CD4-positive, alpha-beta T cell (primary cell): ENCODE results near the gene RERE. TPM values are rescaled to one million over a fixed set of nuclear protein-coding genes. Genes with fewer than 3 reads are reported as not detected.
A peak's percentile ranks its signal among the peaks of the same experiment; 100 is the strongest.

ENCODE experiments used
- ATAC-seq: fragments of 200-7000 bp; cut with Tn5 transposase; one replicate; pipeline ENCODE4 v1.10.0; 2022; ENCODE audit warnings: mild to moderate bottlenecking; ENCODE audit not compliant: poor library complexity
- CTCF ChIA-PET: fragments of 350-600 bp; sonication (Branson Sonifier 250); formaldehyde crosslinking; loops from one replicate; lab custom pipeline; 2021; ENCODE audit warnings: antibody characterized with exemption, inconsistent platforms; lab: Charles Lee
- POLR2A ChIA-PET: fragments of 350-600 bp; sonication (Branson Sonifier 250); formaldehyde crosslinking; loops from one replicate; lab custom pipeline; 2021; ENCODE audit warnings: antibody characterized with exemption, inconsistent platforms; lab: Charles Lee
- DNase-seq, 14 experiments: peaks; one replicate each; pipeline ENCODE4 v3.0.0-alpha.2; 2013 to 2020; ENCODE audit warnings: mixed read lengths in 2 of 14
- H3K27ac ChIP-seq, 2 donors: one replicate each; pipeline versions ENCODE4 v1.5.1 to v1.7.0; 2013; ENCODE audit warnings: low read length in 2 of 2, low read depth in 1 of 2, mild to moderate bottlenecking in 1 of 2
- H3K27me3 ChIP-seq, 2 experiments: 1 replicate in 1 of 2; 2 replicates in 1 of 2; pipeline versions ENCODE4 v1.6.1 to v1.7.0; 2013; ENCODE audit warnings: low read length in 2 of 2, control low read depth in 1 of 2, mild to moderate bottlenecking in 1 of 2, moderate library complexity in 1 of 2; ENCODE audit not compliant: insufficient read depth in 2 of 2, control insufficient read depth in 1 of 2
- H3K36me3 ChIP-seq: one replicate; pipeline ENCODE4 v1.6.1; 2013; ENCODE audit warnings: low read length, control low read depth; ENCODE audit not compliant: insufficient read depth
- H3K4me1 ChIP-seq: one replicate; pipeline ENCODE4 v1.6.1; 2013; ENCODE audit warnings: low read length, control low read depth; ENCODE audit not compliant: insufficient read depth
- H3K4me3 ChIP-seq: one replicate; pipeline ENCODE4 v1.5.1; 2013; ENCODE audit warnings: mild to moderate bottlenecking, low read length, moderate library complexity
- H3K9me3 ChIP-seq, 2 experiments: 1 replicate in 1 of 2; 2 replicates in 1 of 2; pipeline versions ENCODE4 v1.6.1 to v1.7.0; 2013; ENCODE audit warnings: low read length in 2 of 2, mild to moderate bottlenecking in 2 of 2, control low read depth in 1 of 2, moderate library complexity in 1 of 2; ENCODE audit not compliant: control insufficient read depth in 1 of 2, insufficient read depth in 1 of 2
- H3K27ac Mint-ChIP-seq: one replicate; pipeline ENCODE4 v1.8.0; 2020; ENCODE audit warnings: mixed read lengths
- H3K27me3 Mint-ChIP-seq: one replicate; pipeline ENCODE4 v1.8.0; 2021; ENCODE audit warnings: mixed read lengths
- H3K36me3 Mint-ChIP-seq: one replicate; pipeline ENCODE4 v1.8.0; 2021; ENCODE audit warnings: low read depth, mixed read lengths
- H3K4me1 Mint-ChIP-seq: one replicate; pipeline ENCODE4 v1.8.0; 2021; ENCODE audit warnings: low read depth, mixed read lengths
- H3K4me3 Mint-ChIP-seq: one replicate; pipeline ENCODE4 v1.8.0; 2020; ENCODE audit warnings: mild to moderate bottlenecking, mixed read lengths
- H3K9me3 Mint-ChIP-seq: one replicate; pipeline ENCODE4 v1.8.0; 2020; ENCODE audit warnings: mixed read lengths
- intact Hi-C, 2 experiments: fragments of 100-400 bp; cut with DNase I in 1 of 2; cut with micrococcal nuclease in 1 of 2; formaldehyde crosslinking; loops; one replicate each; pipeline versions ENCODE4 v1.15.1 to v1.9.0; 2023 to 2025; cut with DNase I, micrococcal nuclease
- total RNA-seq, 174 experiments: library from RNA in 2 of 174; stranded (reverse) in 2 of 174; gene quantifications; one replicate each; pipeline ENCODE4 v1.2.3 and lab custom pipeline; 2021 to 2026
- TF ChIP-seq, protein P1 (sequence below): fragments of 200-600 bp; IDR thresholded peaks from one replicate; pipeline ENCODE4 v1.8.0; 2022; ENCODE audit warnings: antibody characterized with exemption, mild to moderate bottlenecking

The RERE gene
- total RNA-seq, 2 experiments from 2014 or later: 78.4 to 84.0 TPM

DNA sequence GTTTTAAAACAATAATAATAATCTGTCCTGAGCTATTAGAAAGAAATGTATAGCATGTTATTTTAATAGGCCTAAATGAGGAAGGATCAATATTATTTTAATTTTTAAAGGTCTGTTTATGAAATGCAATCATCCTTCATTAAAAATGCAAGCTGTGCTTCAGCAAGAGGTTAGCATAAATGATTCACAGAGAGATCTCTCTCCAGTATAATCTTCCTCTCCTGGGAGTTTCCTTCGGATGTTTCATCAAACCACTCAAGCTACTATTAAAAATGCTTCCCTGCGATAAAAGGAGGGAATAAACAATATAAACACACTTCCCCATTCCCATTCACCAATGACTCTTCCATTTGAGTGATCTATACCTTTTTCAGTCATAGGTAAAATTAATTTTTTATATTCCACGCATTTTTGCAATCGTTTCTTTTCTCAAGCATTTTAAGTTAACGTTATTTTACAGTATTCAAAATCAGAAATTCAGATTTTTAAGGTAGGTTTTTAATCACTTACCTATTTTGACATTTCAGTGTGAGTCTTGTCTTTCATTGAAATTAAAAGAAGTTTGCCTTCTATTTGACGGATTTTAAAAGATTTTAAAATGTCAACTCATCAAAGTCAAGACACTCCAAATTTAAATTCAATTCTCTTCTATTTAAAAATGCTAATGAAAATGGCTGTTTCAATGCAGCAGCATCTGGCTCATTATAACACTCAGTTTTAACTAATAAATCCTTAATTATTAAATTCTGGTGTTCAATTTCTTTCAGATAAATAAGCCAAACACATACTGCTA, 64.3 kb downstream of the RERE start:
- CTCF ChIA-PET: interaction anchor here (0.7 to 1.1 kb wide), 2 partner anchors 15 to 30 kb away, joined by 3 read pairs; no protein-coding TSS in a partner anchor
- H3K9me3 ChIP-seq: no peaks in the 10 kb centered on the region
- Mint-ChIP-seq H3K4me1 (peaks cover 22% of the 10 kb centered on the region), H3K9me3 (no peaks in the 10 kb centered on the region), H3K4me3 (no peak overlapping the region), H3K27me3 (no peaks in the 10 kb centered on the region), H3K27ac (no peak overlapping the region), H3K36me3 (peaks cover 6% of the 10 kb centered on the region)
- intact Hi-C loops: no loop called here
- H3K4me1 ChIP-seq: no peaks in the 10 kb centered on the region
- TF ChIP-seq, protein P1, sequence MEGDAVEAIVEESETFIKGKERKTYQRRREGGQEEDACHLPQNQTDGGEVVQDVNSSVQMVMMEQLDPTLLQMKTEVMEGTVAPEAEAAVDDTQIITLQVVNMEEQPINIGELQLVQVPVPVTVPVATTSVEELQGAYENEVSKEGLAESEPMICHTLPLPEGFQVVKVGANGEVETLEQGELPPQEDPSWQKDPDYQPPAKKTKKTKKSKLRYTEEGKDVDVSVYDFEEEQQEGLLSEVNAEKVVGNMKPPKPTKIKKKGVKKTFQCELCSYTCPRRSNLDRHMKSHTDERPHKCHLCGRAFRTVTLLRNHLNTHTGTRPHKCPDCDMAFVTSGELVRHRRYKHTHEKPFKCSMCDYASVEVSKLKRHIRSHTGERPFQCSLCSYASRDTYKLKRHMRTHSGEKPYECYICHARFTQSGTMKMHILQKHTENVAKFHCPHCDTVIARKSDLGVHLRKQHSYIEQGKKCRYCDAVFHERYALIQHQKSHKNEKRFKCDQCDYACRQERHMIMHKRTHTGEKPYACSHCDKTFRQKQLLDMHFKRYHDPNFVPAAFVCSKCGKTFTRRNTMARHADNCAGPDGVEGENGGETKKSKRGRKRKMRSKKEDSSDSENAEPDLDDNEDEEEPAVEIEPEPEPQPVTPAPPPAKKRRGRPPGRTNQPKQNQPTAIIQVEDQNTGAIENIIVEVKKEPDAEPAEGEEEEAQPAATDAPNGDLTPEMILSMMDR: no peak
- POLR2A ChIA-PET: interaction anchor here (0.9 kb wide), 1 partner anchor 97 kb away, joined by 3 read pairs; no protein-coding TSS in a partner anchor
- H3K4me3 ChIP-seq: no peak overlapping the region
- no peaks in the 10 kb centered on the region for H3K27me3 ChIP-seq
- ATAC-seq (no peak), DNase-seq (no peak)
- no peaks in the 10 kb centered on the region for H3K36me3 ChIP-seq
- H3K27ac ChIP-seq: no peak overlapping the region

GRCh38 chr1:8752411-8752810, 65.0 kb downstream of the RERE start:
- Histone ChIP-seq H3K27me3 (no peaks in the 10 kb centered on the region), H3K36me3 (no peaks in the 10 kb centered on the region), H3K27ac (no peak overlapping the region), H3K9me3 (no peaks in the 10 kb centered on the region), H3K4me1 (no peaks in the 10 kb centered on the region), H3K4me3 (no peak overlapping the region)
- ChIA-PET POLR2A (interaction anchor here (0.9 kb wide), 1 partner anchor 98 kb away, joined by 3 read pairs; no protein-coding TSS in a partner anchor), CTCF (interaction anchor here (0.7 to 1.1 kb wide), 2 partner anchors 16 to 29 kb away, joined by 3 read pairs; no protein-coding TSS in a partner anchor)
- H3K27ac Mint-ChIP-seq: no peak overlapping the region
- H3K27me3 Mint-ChIP-seq: no peaks in the 10 kb centered on the region
- intact Hi-C loops: no loop called here
- TF ChIP-seq, protein P1: no peak
- H3K9me3 Mint-ChIP-seq: no peaks in the 10 kb centered on the region
- H3K36me3 Mint-ChIP-seq: peaks cover 6% of the 10 kb centered on the region
- peak overlapping the region; percentile 1 for H3K4me3 Mint-ChIP-seq
- no peak for ATAC-seq
- DNase-seq: no peak
- H3K4me1 Mint-ChIP-seq: peaks cover 22% of the 10 kb centered on the region

GRCh38 chr1:8751984-8752383, 65.5 kb downstream of the RERE start:
- peaks cover 2% of the 10 kb centered on the region for H3K36me3 ChIP-seq
- Mint-ChIP-seq H3K27me3 (no peaks in the 10 kb centered on the region), H3K9me3 (no peaks in the 10 kb centered on the region), H3K27ac (no peak overlapping the region), H3K4me3 (peak overlapping the region; percentile 1), H3K4me1 (peaks cover 22% of the 10 kb centered on the region), H3K36me3 (peaks cover 6% of the 10 kb centered on the region)
- no peak for ATAC-seq
- H3K4me1 ChIP-seq: no peaks in the 10 kb centered on the region
- ChIA-PET POLR2A (interaction anchor here (0.9 kb wide), 1 partner anchor 98 kb away, joined by 3 read pairs; no protein-coding TSS in a partner anchor), CTCF (interaction anchor here (1.1 kb wide), 1 partner anchor 29 kb away, joined by 3 read pairs; no protein-coding TSS in a partner anchor)
- no peak for DNase-seq
- H3K9me3 ChIP-seq: no peaks in the 10 kb centered on the region
- TF ChIP-seq, protein P1: no peak
- H3K27me3 ChIP-seq: no peaks in the 10 kb centered on the region
- H3K27ac ChIP-seq: no peak overlapping the region
- intact Hi-C loops: no loop called here
- no peak overlapping the region for H3K4me3 ChIP-seq
